Measurements from ENCODE around the gene RGS17.
"Not testable (repeated sequence)": the region's sequence is repeated elsewhere in the genome, so short reads cannot be mapped to it uniquely, and the experiment has no call there.

The RGS17 gene

GRCh38 chr6:153126218-153126617, 4.9 kb downstream of the RGS17 start:
- in situ Hi-C loops (cut with MboI; ENCODE audit: low sequenced_read_pairs) = no loop called here

DNA sequence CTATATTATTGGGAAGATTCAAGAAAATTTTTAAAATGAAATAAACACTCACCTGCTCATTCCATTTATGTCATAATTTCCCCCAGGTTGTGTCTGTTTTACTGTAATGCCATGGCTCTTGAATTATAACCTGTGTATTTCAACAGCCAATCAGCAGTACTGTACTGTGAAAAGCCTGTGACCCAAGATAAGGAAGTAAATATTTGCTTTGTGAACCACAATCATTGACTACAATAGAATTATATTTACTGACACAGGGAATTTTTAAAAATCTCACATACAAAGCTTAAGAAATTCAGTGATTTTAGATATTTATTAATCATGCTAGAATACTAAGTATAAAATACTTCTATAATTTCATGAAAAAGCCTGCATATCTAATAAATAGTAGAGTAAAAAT, 6.0 kb downstream of the RGS17 start:
- in situ Hi-C loops (cut with MboI; ENCODE audit: low sequenced_read_pairs) = no loop called here

- in situ Hi-C loops (cut with MboI; ENCODE audit: low sequenced_read_pairs) = no loop called here
Observed at GRCh38 chr6:153123801-153124200, 7.3 kb downstream of the RGS17 start.

GRCh38 chr6:153121311-153121710, 9.8 kb downstream of the RGS17 start:
- in situ Hi-C loops (cut with MboI; ENCODE audit: low sequenced_read_pairs) = no loop called here

- in situ Hi-C loops (cut with MboI; ENCODE audit: low sequenced_read_pairs) = no loop called here
Observed at GRCh38 chr6:153117986-153118879, 12.8 kb downstream of the RGS17 start.

DNA sequence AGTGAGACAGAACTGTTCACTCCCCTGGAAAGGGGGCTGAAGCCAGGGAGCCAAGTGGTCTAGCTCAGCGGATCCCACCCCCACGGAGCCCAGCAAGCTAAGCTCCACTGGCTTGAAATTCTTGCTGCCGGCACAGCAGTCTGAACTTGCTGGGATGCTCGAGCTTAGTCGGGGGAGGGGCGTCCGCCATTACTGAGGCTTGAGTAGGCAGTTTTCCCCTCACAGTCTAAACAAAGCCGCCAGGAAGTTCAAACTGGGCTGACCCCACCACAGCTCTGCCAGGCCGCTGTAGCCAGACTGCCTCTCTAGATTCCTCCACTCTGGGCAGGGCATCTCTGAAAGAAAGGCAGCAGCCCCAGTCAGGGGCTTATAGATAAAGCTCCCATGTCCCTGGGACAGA, 20.0 kb downstream of the RGS17 start:
- in situ Hi-C loops (cut with MboI; ENCODE audit: low sequenced_read_pairs) = not testable (repeated sequence)

DNA sequence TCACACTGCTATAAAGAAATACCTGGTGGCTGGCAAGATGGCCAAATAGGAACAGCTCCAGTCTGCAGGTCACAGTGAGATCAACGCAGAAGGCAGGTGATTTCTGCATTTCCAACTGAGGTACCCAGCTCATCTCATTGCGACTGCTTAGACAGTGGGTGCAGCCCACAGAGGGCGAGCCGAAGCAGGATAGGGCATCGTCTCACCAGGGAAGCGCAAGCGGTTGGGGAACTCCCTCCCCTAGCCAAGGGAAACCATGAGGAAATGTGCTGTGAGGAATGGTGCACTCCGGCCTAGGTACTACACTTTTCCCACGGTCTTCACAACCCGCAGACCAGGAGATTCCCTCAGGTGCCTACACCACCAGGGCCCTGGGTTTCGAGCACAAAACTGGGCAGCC, 20.5 kb downstream of the RGS17 start:
- in situ Hi-C loops (cut with MboI; ENCODE audit: low sequenced_read_pairs) = not testable (repeated sequence)

DNA sequence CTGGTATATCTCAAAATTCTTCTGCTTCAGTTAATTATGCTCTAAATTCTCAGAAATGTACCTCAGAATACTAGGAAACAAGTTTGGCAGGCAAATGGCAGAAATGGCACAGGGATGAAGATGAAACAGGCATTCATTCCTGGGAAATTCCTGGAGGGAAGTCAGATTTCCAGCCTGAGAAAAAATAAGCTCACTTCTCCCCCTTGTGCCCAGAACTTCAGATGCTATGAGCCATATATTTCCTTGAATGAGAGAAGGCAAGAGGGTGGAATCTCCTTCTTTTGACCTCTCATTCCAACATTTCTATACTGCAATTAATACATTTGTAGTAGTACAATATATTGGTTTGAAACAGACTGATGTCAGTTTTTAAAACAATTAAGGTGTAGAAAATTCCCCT, 22.8 kb downstream of the RGS17 start:
- in situ Hi-C loops (cut with MboI; ENCODE audit: low sequenced_read_pairs) = no loop called here

DNA sequence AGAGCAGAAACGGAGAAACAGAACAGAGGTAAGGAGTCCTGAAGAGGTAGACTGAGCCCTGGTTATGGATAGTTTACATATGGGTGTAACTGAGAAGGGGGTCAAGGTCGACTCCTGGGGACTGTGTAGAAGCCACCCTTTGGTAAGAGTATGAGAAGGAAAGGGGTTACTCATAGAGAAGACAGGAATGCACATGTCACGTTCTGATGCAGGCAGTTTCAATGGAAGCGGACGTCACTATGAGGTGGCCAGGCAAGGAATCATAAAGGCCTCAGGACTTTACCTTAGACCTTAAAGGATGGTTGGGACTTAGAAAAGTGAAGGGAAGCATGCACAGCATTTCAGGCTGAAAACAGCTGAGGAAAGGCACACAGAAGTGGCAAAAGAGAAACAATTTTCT, 25.1 kb downstream of the RGS17 start:
- in situ Hi-C loops (cut with MboI; ENCODE audit: low sequenced_read_pairs) = no loop called here

DNA sequence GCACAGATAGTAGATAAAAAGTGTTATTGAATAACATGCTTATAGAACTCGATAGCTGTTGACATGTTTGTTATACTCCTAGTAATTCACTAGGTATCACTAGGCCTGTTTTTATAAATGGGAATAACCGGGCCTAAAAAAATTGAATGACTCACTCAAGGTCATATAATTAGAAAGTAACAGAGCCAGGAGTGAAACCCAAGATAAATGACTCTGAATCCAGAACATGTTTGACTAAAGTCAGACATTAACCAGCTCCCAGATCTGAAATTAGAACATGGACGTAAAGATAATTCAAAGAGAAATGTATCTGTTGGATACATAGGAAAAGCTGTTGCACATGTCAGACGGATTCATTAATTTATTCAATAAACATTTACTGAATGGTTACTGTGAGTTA, 26.9 kb downstream of the RGS17 start:
- in situ Hi-C loops (cut with MboI; ENCODE audit: low sequenced_read_pairs) = no loop called here

DNA sequence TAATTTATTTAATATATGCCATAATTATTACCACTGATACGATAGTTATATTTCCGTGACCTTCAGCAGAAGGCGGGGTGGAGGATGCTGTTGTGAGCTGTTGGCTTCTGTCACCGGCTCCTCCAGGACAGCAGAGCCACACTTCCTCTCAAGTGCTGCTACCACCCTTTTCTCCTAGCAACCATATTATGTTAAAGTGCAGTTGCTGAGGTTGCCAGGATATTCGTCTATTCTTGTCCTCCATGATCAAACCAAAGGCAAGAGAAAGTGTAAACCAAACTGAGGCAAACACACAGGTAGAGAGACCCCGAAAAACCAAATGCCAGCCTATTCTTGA, 27.8 kb downstream of the RGS17 start:
- in situ Hi-C loops (cut with MboI; ENCODE audit: low sequenced_read_pairs) = no loop called here

- in situ Hi-C loops (cut with MboI; ENCODE audit: low sequenced_read_pairs) = no loop called here
Observed at GRCh38 chr6:153102605-153103318, 28.3 kb downstream of the RGS17 start.

DNA sequence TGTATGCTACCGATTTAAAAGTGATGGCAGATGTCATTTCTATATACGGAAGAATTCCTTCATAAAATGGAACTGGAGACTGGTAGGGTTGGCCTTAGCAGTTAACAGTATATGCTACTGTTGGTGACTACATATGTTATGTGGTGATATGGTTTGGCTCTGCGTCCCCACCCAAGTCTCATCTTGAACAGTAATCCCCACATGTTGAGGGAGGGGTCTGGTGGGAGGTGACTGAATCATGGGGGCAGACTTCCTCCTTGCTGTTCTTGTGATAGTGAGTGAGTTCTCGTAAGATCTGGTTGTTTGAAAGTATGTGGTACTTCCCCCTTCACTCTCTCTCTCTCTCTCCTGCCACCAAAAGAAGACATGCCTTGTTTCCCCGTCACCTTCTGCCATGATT, 29.6 kb downstream of the RGS17 start:
- in situ Hi-C loops (cut with MboI; ENCODE audit: low sequenced_read_pairs) = no loop called here

DNA sequence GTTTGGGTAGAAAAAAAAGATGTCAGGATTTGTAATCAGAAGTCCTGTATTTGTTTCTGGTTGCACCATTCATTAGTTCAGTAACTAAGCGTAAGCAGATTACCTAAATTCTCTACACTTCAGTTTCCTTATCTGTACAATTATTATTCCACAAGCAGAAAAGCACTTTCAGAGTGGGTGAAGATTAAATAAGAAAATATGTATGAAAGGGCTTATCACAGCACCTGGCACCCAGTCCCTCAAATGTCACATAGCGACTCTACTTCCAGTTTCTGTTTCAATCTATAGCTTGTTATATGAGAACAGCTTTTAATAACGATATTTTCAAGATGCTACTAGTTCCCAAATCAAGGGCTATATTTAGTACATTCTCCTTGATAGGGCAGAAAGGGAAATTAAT, 31.4 kb downstream of the RGS17 start:
- in situ Hi-C loops (cut with MboI; ENCODE audit: low sequenced_read_pairs) = no loop called here

DNA sequence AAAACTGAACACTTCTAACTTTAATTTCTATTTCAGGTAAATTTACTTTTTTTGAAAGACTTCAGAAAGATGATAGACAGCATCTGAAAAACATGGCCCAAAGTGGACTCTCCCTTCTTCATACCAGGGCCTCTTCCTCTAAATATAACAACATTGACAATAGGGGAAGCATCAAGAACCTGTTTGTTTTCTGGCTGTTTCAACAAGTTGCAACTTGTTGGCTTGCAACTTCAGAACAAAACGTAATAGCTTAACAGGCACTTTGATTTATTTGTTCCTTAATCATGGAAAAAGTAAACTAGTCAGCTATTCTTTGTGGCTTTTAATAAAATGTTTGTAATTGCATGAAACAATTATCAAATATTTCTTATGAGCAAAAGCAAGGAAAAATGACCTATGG, 34.3 kb downstream of the RGS17 start:
- in situ Hi-C loops (cut with MboI; ENCODE audit: low sequenced_read_pairs) = no loop called here

GRCh38 chr6:153096031-153096430, 35.1 kb downstream of the RGS17 start:
- in situ Hi-C loops (cut with MboI; ENCODE audit: low sequenced_read_pairs) = no loop called here

DNA sequence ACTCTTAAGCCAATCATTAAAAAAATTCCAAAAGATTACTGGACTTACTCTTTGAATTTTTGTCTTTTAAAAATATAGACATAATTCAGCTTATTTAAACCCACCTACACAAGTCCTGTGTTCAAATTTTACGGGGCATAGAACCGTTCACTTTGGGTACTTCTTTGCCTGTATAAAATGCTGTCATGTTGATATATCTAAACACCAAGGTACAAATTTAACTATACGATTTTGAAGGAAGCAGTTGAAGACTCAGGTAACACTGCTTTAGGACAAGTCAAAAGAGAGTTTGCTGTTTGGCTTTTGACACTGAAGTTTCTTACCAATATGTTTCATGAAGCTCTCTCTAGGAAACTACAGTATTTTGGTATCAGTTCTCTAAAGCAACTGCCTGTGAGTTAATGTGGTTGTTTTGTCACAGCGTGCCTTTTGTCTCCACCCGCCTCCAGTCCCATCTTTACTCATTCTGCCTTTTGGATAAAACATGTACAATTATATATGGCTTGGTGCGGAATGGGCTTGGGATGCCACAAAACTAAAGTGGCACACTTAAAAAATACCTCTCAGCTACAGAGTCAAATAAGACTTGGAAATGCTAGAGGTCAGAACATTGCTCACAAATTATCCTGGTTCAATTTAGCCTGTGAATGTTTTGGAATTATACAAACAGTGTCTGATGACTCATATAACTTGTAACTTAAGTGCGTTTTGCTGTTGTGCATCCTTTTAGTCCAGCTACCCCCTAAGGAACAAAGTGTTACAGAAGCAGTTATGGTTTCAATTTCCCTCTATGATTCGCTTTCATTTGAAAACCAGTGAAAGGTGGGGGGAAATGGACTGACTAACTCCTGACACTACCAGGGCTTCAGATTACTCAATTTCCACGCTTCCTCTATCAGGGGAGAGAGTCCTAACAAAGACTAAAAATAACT, 38.7 kb downstream of the RGS17 start:
- in situ Hi-C loops (cut with MboI; ENCODE audit: low sequenced_read_pairs) = no loop called here

GRCh38 chr6:153090241-153090930, 40.7 kb downstream of the RGS17 start:
- in situ Hi-C loops (cut with MboI; ENCODE audit: low sequenced_read_pairs) = no loop called here

DNA sequence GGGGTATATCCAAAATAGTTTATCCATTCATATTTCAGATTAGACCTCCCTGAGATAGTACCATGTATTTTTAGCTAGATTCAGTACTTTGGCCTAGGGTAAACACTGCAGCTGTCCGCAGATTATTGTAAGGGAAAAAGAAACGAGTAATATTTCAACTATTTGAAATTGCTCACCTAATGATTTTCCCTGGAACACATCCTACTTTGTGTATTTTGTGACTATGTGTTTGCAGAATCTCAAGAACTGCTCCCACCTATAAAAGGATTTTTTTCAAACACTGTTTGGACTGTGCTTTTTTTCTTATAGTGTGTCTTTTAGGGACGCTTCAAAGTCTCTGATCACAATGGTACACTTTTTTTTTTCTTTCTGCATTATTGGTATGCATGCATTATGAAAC, 42.3 kb downstream of the RGS17 start:
- in situ Hi-C loops (cut with MboI; ENCODE audit: low sequenced_read_pairs) = no loop called here

- in situ Hi-C loops (cut with MboI; ENCODE audit: low sequenced_read_pairs) = no loop called here
Observed at GRCh38 chr6:153087436-153087835, 43.6 kb downstream of the RGS17 start.

All from HL-60/S4 treated with phorbol 12-myristate 13-acetate at 8.2 ng/mL for 4 days and 3 days (cell line).